ENCODE measurements around the gene FNBP1.

The FNBP1 gene

DNA sequence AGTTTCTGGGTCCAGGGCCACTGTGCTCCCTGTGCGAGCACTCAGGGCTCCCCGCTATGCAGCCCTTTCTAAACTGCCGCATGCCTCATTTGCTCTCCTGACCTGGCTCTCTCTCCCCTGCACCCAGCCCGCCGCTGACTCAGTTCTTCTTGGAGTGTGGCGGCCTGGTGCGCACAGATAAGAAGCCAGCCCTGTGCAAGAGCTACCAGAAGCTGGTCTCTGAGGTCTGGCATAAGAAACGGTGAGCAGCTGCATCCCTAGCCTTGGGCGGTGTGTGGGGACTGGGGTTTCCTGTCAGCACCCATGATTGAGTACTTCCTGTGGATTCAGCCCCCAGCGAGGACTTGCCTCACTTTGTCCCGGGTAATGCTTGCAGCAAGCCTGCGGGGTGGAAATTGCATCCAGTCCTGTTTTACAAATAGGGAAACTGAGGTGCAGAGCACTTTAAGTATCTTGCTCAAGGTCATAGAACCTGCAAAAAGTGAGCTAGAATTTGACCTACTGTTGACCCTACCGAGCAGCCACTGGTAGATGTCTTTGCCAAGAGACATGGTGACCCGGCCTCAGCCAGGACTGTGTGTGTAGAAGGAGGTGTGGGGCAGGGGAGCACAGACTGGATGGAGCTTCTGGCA, 179.8 kb downstream of the FNBP1 start:
- FAIRE-seq, result no peak
- no peak for DNase-seq (ENCODE audit: low spot score)

DNA sequence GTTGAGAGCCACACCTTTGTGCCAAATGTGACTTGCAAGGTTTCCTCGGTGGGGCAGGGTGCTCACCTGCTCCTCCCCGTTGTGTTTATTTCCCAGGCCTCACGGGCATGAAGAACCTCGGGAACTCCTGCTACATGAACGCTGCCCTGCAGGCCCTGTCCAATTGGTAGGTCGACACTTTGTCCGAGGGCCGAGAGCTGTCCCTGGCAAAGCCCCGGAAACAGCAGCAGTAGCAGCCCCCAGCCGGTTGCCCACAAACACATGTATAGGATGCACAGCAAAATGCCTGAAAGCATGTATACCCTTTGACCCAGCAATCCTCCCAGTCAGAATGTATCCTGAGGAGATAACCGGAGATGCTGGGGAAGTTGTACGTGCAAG, 181.6 kb downstream of the FNBP1 start:
- DNase-seq (ENCODE audit: low spot score) (no peak), FAIRE-seq (no peak)

DNA sequence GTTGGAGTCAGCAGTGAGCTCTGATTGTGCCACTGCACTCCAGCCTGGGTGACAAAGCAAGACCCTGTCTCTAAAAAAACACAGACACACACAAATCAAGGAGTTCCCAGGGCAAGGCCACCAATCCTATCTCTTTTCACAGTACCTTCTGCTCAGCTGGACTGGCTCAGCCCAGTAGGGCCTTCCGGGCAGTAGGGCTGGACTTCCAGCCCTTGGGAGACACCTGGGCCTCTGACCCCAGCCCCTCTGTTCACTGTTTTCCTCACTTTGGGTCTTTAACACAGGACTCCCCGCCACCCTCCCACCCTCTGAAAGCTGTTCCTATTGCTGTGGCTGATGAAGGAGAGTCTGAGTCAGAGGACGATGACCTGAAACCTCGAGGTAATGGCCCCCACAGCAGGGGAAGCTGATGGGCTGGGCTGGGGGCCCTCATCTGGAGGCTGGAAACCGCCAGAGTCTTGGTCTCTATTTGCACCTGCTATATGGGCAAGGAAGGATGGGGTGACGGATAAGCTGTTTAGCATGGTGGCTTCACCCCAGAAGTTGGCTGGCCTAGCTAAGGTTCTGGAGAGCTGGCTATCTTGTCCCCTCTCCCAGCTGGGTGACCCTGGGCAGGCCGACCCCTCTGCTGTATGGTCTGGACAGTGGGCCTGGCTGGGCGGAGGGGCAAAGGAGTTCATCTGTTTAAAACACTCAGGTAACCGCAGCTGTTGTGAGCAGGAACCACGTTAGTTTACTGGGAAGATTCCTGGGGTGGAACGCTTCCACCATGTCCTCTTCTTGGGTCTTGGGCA, 182.1 kb downstream of the FNBP1 start:
- no peak for FAIRE-seq
- no peak for DNase-seq (ENCODE audit: low spot score)

DNA sequence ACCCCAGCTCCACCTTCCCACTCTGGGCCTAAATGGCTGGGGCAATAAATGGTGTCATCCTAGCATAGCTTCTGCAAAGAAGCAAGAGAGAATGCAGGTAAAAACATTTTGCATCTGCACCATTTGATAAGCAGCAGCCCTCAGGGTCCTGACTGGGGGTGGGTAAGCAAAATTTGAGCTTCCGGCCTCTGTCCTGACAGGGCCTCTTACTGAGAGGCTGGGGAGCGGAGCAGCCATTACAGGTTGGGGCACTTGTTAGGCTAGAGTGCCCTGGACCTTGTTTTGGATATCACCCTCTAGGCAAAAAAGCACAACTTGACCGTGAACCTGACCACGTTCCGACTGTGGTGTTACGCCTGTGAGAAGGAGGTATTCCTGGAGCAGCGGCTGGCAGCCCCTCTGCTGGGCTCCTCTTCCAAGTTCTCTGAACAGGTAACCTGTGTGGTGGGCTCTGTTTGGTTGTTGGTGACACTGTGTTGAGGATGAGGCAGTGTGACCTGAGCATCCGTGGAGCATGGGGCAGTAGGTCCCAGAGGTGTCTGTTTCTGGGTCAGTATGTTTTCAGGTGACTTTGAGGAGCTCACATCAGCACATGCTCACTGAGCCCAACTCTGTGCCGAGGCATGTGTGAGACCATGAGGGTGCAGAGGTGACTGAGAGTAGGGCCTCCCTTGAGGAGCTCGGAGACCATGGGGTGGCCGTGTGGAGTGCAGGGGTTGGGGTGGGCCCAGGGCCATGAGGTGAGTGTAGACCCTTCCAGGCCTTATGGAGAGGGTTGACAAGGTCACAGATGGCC, 184.6 kb downstream of the FNBP1 start:
- no peak for FAIRE-seq
- no peak for DNase-seq (ENCODE audit: low spot score)

DNA sequence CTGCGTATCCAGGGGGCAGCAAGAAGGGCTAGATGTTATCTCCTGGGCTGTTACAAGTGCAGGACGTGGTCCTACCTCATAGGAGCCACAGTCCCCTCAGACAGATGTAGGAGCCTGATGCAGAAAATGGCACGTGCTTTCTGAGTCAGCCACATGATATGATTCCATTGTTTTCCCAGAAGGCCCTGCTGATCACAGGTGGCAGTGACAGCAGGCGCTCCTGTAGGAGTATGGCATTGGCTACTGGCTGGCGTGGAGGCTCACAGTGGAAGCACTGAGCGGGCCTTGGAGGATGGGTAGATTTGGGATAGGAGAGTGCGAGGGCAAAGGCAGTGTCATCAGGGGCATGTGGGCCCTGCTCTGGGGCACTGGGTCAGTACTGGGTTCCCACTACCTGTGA, 185.8 kb downstream of the FNBP1 start:
- FAIRE-seq, result no peak
- DNase-seq (ENCODE audit: low spot score), result no peak

DNA sequence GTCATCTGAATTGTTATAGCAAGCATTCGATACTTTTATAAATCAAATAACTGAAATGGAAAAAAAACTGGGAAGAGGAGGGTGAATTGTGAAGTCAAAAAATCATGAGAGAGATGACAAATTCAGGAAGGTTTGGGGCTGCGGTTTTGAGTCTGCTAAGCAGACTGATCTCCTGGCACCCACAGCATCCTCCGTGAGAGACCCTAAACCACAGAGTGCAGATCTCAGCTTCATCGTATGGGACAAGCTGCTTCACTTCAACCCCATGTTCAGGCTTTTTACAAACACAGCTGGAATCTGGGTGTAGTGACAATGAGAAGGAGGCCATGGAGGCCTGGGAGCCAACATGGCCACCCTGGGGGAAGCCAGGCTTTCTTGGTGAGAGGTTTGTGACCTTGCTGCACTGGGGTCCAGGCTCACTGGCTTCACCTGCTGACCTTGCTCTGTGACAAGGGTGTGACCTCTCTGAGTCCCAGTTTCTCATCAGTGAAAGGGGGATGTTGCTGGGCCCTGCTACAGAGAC, 188.3 kb downstream of the FNBP1 start:
- FAIRE-seq, result no peak
- DNase-seq (ENCODE audit: low spot score), result no peak

DNA sequence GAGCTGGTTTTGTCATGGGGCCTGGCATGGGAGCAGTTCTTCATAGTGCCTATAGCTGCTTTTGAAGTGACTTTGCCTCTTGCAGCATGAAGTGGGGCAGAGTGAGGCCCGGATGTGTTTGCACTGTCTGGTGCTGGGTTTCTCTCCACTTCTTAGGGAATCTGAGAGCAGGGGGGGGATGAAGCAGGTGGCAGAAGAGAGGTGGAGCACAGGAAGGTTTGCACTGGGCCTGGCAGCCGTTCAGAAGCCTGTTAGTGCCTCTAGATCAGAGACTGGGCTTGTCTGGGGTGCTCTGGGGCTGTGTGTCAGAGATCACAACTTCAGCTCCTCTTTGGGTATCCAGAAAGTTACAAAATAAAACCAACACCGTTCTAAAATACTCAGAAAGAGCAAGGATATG, 189.4 kb downstream of the FNBP1 start:
- FAIRE-seq (no peak), DNase-seq (ENCODE audit: low spot score) (no peak)

DNA sequence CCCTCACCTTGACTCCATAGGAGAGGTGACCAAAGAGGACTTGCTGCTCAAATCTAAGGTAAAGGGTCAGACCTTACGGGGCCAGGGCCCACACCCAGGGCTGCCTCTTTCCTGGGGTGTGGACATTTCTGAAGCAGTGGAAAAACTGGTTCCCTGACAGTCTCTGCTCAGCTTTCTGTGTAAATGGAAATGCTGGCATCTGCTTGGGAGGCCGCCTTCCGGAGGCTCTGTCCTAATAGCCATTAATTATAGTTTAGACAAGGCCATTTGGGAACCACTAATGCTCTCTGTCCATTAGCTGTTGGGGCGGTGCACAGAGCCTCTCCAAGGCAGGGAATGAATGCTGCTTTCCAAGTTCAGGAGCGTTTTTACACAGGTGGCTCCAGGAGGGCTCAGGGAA, 190.4 kb downstream of the FNBP1 start:
- FAIRE-seq, result no peak
- no peak for DNase-seq (ENCODE audit: low spot score)

DNA sequence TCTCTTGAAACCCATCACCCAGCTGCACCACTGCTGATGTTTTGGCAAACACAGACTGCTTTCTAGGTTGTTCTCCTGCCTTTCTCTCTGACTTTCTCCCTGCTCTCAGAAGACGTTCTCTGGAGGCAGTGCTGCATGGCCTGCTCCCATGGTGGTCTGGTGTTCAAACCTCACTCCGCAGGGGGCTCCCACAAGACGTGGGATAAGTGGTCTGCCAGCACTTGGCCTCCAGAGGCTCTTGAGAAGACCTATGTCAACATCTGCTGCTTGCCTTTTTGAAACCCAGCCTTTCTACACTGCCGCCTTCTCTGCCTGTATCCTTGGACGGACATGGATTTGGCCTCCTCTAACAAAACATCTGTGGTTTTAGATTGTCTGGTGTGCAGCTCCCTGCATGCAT, 191.2 kb downstream of the FNBP1 start:
- no peak for FAIRE-seq
- DNase-seq (ENCODE audit: low spot score), result no peak

DNA sequence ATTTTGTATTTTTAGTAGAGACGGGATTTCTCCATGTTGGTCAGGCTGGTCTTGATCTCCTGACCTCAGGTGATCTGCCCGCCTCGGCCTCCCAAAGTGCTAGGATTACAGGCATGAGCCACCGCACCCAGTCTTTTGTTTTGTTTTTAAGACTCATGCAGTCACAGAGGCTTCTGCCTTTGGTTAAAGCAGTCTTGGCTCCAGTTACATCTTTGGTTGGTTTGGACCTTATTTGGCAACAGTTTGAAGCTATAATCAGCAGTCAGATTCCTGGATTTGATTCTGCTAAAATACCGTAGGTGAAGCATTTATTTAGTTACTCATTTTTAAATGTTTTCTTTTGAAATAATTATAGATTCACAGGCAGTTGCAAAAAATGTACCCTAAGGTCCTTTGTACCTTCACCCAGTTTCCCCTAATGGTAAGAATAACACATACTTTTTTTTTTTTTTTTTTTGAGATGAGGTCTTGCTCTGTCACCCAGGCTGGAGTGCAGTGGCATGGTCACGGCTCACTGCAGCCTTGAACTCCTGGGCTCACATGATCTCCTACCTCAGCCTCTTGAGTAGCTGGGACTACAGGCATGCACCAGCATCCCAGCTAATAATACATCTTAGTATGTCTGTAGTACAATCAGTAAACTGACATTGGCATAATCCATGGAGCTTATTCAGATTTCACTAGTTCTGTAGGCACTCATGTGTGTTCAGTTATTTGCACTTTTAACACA, 192.0 kb downstream of the FNBP1 start:
- no peak for DNase-seq (ENCODE audit: low spot score)
- no peak for FAIRE-seq

DNA sequence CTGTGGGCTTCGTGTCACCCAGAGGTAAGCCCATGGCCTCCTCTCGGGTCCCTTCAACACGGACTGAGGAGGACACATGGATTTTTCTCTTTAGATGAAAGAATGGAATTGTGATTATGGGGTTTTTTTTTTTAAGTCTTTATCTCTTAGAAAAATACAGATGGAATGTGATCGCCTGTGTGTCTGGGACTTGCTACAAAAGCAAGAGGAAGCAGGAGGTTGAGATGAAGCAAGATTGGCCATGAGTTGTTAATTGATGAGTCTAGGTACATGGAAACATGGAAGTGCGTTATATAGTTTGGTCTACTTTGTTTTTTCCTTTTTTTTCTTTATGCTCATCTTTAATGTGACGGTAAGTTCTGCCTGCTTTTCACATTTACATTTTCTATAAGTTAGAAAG, 193.1 kb downstream of the FNBP1 start:
- no peak for FAIRE-seq
- no peak for DNase-seq (ENCODE audit: low spot score)

DNA sequence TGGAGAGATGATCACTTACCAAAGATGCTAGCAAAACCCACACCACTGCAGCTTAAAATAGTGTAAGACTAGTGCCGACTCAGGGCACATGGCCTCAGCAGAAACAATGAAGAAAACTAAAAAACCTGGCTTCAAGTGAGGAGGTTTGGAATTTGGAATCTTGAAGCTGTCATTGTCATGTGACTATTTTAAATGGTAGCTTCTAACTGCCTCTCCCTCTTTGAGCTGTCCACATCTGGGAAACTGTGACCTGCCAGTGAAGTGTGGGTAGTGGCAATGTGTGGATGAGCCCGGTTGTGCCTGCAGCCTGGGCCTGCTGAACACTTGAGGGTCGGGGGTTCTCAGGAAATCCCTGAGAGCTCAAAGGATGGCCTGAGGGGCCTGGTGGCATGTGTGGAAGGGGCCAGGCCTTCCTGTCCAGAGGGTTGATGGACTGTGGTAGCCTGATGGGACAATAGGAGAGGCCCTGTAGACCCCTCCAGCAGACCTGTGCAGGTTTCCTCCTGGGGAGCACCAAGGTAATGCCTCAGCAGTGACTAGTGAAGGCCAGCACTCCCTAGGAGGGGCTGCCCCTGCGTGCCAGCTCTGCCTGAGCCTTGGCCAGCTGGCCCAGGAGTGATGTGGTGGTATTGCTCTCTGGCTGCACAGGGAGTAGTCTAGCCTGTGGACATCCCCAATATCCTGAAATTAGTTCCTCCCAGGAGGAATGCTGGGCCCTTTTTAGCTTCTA, 194.1 kb downstream of the FNBP1 start:
- DNase-seq (ENCODE audit: low spot score) (no peak), FAIRE-seq (no peak)

DNA sequence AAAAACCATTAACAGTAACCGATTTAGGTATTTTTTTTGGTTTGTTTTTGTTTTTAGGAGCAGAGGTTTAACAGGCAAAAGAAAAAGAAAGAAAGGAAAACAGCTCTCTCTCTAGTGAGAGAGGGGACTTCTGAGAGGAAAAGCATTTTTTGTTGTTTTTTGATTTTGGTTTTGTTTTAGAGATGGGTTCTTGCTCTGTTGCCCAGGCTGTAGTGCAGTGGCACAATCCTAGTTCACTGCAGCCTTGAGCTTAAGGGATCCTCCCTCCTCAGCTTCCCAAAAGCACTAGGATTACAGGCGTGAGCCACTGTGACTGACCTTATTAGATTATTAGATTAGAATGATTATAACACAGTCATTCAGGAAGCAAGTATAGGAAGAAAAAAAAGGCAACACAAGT, 197.6 kb downstream of the FNBP1 start:
- FAIRE-seq, result no peak
- DNase-seq (ENCODE audit: low spot score), result no peak

DNA sequence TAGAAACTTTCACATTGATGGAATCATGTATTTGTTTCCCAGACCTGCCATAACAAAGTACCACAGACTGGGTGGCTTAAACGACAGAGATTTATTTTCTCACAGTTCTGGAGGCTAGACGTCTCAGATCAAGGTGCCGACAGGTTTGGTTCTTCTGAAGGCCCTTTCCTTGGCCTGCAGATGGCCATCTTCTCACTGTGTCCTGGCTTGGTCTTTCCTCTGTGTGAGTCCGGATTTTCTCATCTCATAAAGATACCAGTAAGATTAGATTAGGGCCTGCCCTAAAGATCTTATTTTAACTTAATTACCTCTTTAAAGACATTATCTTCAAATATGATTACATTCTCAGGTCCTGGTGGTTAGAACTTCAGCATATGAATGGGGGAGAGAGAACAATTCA, 201.9 kb downstream of the FNBP1 start:
- no peak for FAIRE-seq

DNA sequence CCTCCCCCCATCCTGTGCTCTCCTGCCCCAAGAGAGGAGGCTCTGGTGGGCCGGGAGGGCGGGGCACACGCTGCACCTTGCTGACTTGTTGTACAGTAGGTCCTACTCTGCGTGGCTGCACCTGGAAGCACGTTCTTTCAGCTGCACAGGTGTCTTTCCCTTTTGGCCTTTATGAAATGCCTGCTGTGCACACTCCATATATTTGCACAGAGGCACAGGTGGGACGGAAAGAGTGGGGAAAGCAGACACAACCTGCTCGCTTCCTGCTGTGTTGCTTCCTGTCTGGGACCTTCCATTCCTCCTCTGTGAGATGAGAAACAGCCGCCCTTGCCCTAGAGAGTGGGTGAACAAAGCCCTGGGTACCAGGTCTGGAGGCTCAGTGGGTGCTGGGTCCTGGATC, 203.0 kb downstream of the FNBP1 start:
- DNase-seq (ENCODE audit: low spot score) (no peak), FAIRE-seq (no peak)

More for the DNA sequence above, 201.9 kb downstream of the FNBP1 start:
- DNase-seq (ENCODE audit: low spot score), result no peak

DNA sequence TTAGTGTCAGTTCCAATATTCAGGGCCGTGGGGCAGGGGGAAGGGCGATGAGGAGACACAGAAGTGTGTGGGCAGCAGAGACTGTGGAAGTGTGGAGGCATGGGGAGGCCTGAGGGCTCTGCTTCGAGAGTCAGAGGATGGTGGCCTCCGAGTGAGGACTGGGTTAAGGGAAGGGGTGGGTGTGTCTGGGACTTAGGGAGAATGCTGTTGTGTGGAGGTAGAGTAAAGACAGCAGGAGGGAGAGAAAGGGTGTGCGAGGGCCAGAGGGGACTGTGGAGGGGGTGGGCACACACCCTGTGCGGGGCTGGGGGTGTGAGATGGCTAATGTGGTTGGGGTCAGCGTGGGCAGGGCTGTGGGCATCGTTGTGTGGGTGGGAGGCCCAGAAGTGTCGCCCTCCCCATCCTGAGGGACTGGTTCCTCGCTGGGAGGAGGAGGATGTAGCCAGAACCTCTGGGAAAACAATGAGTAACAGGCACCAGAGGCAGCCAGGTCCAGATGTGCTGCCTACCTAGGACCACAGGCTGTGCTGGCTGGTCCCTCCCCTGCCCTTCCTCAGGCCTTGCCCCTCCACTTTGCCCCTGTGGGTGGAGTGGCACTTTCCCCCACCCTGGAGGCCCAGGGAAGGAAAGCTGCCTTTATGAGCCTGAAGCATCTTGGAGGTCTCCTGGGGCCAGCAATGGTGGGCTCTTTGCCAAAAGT, 203.5 kb downstream of the FNBP1 start:
- DNase-seq (ENCODE audit: low spot score) (no peak), FAIRE-seq (no peak)

DNA sequence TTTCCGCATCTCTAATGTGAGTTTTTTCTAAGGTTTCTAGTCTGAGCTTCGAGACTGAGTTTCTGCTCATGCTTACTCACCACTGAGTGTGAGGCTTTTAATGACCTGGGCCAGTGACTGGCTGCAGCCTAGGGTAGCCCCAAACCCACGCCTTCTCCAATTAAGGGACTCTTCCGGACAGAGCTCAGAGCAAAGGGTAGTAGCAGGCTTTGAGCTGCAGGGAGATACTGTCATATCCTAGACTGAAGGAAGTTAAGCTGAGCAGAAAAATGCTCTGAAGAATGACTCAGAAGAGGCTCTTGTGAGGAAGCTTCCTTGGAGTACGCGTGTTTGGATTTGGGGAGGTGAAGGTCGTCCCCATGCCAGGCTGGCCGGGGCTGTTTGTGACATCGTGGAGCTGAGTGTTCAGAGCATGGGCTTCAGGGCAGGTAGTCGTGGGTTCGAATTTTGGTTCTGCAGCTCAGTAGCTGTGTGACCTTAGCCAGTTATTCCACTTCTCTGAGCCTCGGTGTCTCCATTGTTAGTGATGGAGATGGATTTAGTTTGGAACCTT, 204.2 kb downstream of the FNBP1 start:
- no peak for FAIRE-seq
- peak; percentile 58 for DNase-seq (ENCODE audit: low spot score)

Measured in RCC 7860 (cell line).